GM12878 (cell line): ENCODE data around the gene PAFAH2. TPM values are rescaled to one million over a fixed set of nuclear protein-coding genes. Genes with fewer than 3 reads are reported as not detected.

Experiments
- ATAC-seq: fragments of 200-7000 bp; cut with Tn5 transposase; 3 replicates; pipeline ENCODE4 v1.9.1; 2020; ENCODE audit warnings: mild to moderate bottlenecking, moderate library complexity
- BruUV-seq: library from RNA; stranded (reverse); fragments of 400-500 nt; replicated peaks from 2 replicates; lab custom pipeline; 2021; lab: Mats Ljungman, UMichigan
- CTCF ChIA-PET: fragments of 300-600 bp; sonication (Branson Sonifier 250); formaldehyde crosslinking; extraction: SDS; loops from one replicate; lab custom pipeline; 2021; ENCODE audit warnings: inconsistent platforms; lab: Yijun Ruan, JAX
- POLR2A ChIA-PET: fragments of 350-600 bp; formaldehyde crosslinking; extraction: SDS; loops from one replicate; lab custom pipeline; 2021; ENCODE audit warnings: inconsistent platforms; lab: Charles Lee
- RAD21 ChIA-PET: fragments of 300-600 bp; sonication (Branson Sonifier 250); formaldehyde crosslinking; loops from one replicate; lab custom pipeline; 2023; ENCODE audit warnings: antibody characterized with exemption; ENCODE audit not compliant: unreplicated experiment; lab: Charles Lee
- SMC1A ChIA-PET: fragments of 300-600 bp; sonication (Branson Sonifier 250); formaldehyde crosslinking; loops from one replicate; lab custom pipeline; 2023; ENCODE audit not compliant: unreplicated experiment, uncharacterized antibody; lab: Charles Lee
- DNase-seq: peaks from one replicate; pipeline ENCODE4 v3.0.0-alpha.2; 2011; ENCODE audit warnings: low read depth, low spot score
- FAIRE-seq: peaks from 3 replicates; lab custom pipeline; 2011; peaks lifted over from hg19 to GRCh38; lab: Jason Lieb, UNC
- H2AFZ ChIP-seq: 2 replicates; pipeline ENCODE4 v1.6.0; 2011; ENCODE audit warnings: low read depth, low read length, control low read depth; ENCODE audit not compliant: control insufficient read depth
- H3K27ac ChIP-seq: 2 replicates; pipeline ENCODE4 v1.5.1; 2011; ENCODE audit warnings: control low read depth; ENCODE audit not compliant: control insufficient read depth, insufficient read depth
- H3K27me3 ChIP-seq, 2 experiments: replicated peaks in 1 of 2; 2 replicates each; pipeline versions ENCODE4 v1.6.0 to v1.6.1; 2011; ENCODE audit warnings: low read length in 1 of 2; ENCODE audit not compliant: control insufficient read depth in 2 of 2, insufficient read depth in 2 of 2
- H3K36me3 ChIP-seq, 2 experiments: 2 replicates each; pipeline ENCODE4 v1.5.1; 2011; ENCODE audit warnings: low read length in 1 of 2; ENCODE audit not compliant: control insufficient read depth in 2 of 2, insufficient read depth in 2 of 2
- H3K4me1 ChIP-seq: 2 replicates; pipeline ENCODE4 v1.6.1; 2011; ENCODE audit warnings: mild to moderate bottlenecking, low read length, moderate library complexity, mixed read lengths; ENCODE audit not compliant: control insufficient read depth, insufficient read depth
- H3K4me2 ChIP-seq: 2 replicates; pipeline ENCODE4 v1.6.0; 2011; ENCODE audit warnings: control low read depth; ENCODE audit not compliant: control insufficient read depth, insufficient read depth
- H3K4me3 ChIP-seq: fragments of 200-600 bp; sonication (generic); 2 replicates; pipeline ENCODE4 v1.5.1; 2016
- H3K79me2 ChIP-seq: 2 replicates; pipeline ENCODE4 v1.6.0; 2011; ENCODE audit warnings: low read length; ENCODE audit not compliant: control insufficient read depth, insufficient read depth
- H3K9ac ChIP-seq: 2 replicates; pipeline ENCODE4 v1.8.0; 2011; ENCODE audit warnings: low read length, control low read depth, mixed read lengths; ENCODE audit not compliant: control insufficient read depth, insufficient read depth
- H3K9me3 ChIP-seq: replicated peaks from 3 replicates; pipeline ENCODE4 v1.5.1; 2011; ENCODE audit warnings: mild to moderate bottlenecking, low read length; ENCODE audit not compliant: control insufficient read depth, insufficient read depth
- H4K20me1 ChIP-seq: 2 replicates; pipeline ENCODE4 v1.6.0; 2011; ENCODE audit not compliant: control insufficient read depth, insufficient read depth
- JUND ChIP-seq: IDR thresholded peaks from 2 replicates; pipeline ENCODE4 v1.6.1; 2012; ENCODE audit warnings: low read depth, mild to moderate bottlenecking, low read length, improper control_type of control experiment, moderate library complexity
- MTA2 ChIP-seq: fragments of 450-650 bp; IDR thresholded peaks from 2 replicates; pipeline ENCODE4 v1.6.1; 2016; ENCODE audit warnings: low read depth, mild to moderate bottlenecking, moderate library complexity
- MYB ChIP-seq: fragments of 150-350 bp; IDR thresholded peaks from 2 replicates; pipeline ENCODE4 v1.6.1; 2014; ENCODE audit warnings: mild to moderate bottlenecking, low read depth, low read length, borderline replicate concordance
- PBX3 ChIP-seq: IDR thresholded peaks from 2 replicates; pipeline ENCODE4 v1.6.1; 2011; ENCODE audit warnings: mild to moderate bottlenecking, low read depth, low read length, moderate library complexity; ENCODE audit not compliant: insufficient replicate concordance
- RUNX3 ChIP-seq: IDR thresholded peaks from 2 replicates; pipeline ENCODE4 v1.6.1; 2012; ENCODE audit warnings: low read length, inconsistent platforms
- WGBS: methylation state at CpG from one replicate; pipeline ENCODE4 v1.1.6; 2016; ENCODE audit warnings: low lambda C conversion rate; ENCODE audit not compliant: insufficient replicate concordance, insufficient coverage; ENCODE audit errors: missing lambda C conversion rate; 5-methylcytosine and 5-hydroxymethylcytosine counted together
- in situ Hi-C: fragments of 300-500 bp; cut with MboI; formaldehyde crosslinking; loops from 9 replicates; pipeline ENCODE4 v1.14.3; 2018; ENCODE audit warnings: mixed read lengths
- intact Hi-C: fragments of 100-400 bp; cut with micrococcal nuclease; formaldehyde crosslinking; loops from one replicate; pipeline ENCODE4 v1.14.2; 2022; ENCODE audit not compliant: unreplicated experiment
- polyA plus RNA-seq, 11 experiments: library from polyadenylated mRNA; depleted of rRNA in 4 of 11; unstranded in 6 of 11; stranded (reverse) in 5 of 11; fragments of >200 nt; fragmentation: Nextera tagmentation in 4 of 11; fragmentation: Illumina TruSeq in 1 of 11; extraction: Ambion mirVana in 4 of 11; extraction: Trizol in 1 of 11; gene quantifications; 1 replicate in 1 of 11; 2 replicates in 10 of 11; pipeline versions ENCODE4 v1.2.1 to v1.2.3, GENCODE V29; 2011 to 2016; ENCODE audit warnings: inconsistent platforms in 2 of 11, missing spikeins in 2 of 11, low read depth in 1 of 11
- total RNA-seq, 4 experiments: library from RNA; depleted of rRNA in 3 of 4; stranded (reverse); fragments of >200 nt in 3 of 4; fragmentation: Illumina TruSeq in 1 of 4; extraction: Trizol in 1 of 4; gene quantifications; 2 replicates each; pipeline versions ENCODE4 v1.2.1 to v1.2.3, GENCODE V29; 2013 to 2021

Gene PAFAH2
- total and polyA plus RNA-seq, 10 of the 15 experiments (the other 5 are each of a cell fraction or from before 2014, with no cell fraction given): 3.0 to 9.5 (median 6.5) TPM

- no peak for TF ChIP-seq MYB
- no peak overlapping the region for H3K4me3 ChIP-seq
- H3K27ac ChIP-seq: no peak overlapping the region
- CTCF ChIA-PET: interaction anchor here (0.6 kb wide), 1 partner anchor 203 kb away, joined by 3 read pairs; no protein-coding TSS in a partner anchor
- POLR2A ChIA-PET: no interaction called here
- H3K9ac ChIP-seq: no peak overlapping the region
- H3K79me2 ChIP-seq: no peaks in the 10 kb centered on the region
- H2AFZ ChIP-seq: no peak overlapping the region
- H3K4me1 ChIP-seq: no peaks in the 10 kb centered on the region
- no peaks in the 10 kb centered on the region for H3K9me3 ChIP-seq
- H4K20me1 ChIP-seq: no peaks in the 10 kb centered on the region
- no peaks in the 10 kb centered on the region for H3K36me3 ChIP-seq
- DNase-seq (no peak), ATAC-seq (no peak), FAIRE-seq (no peak)
- RAD21 ChIA-PET: interaction anchor here (0.7 kb wide), 1 partner anchor 14 kb away, joined by 3 read pairs; no protein-coding TSS in a partner anchor
- intact Hi-C loops (no loop called here), in situ Hi-C loops (no loop called here)
- 26% methylated on average over 4 of the region's 4 CpGs for WGBS
- SMC1A ChIA-PET: interaction anchor here (0.6 kb wide), 1 partner anchor 375 kb away, joined by 3 read pairs; no protein-coding TSS in a partner anchor
- H3K27me3 ChIP-seq: peaks cover 8 to 14% of the 10 kb centered on the region in 2 experiments
- BruUV-seq: no TSS peak
- no peak overlapping the region for H3K4me2 ChIP-seq
Measured at GRCh38 chr1:26041978-26042377, 44.1 kb upstream of the PAFAH2 start.

- Histone ChIP-seq H3K4me2 (no peak overlapping the region), H3K4me3 (no peak overlapping the region), H3K9me3 (no peaks in the 10 kb centered on the region), H3K36me3 (no peaks in the 10 kb centered on the region), H2AFZ (no peak overlapping the region), H4K20me1 (no peaks in the 10 kb centered on the region), H3K9ac (no peak overlapping the region), H3K27ac (no peak overlapping the region), H3K27me3 (peaks cover 4 to 12% of the 10 kb centered on the region in 2 experiments), H3K79me2 (no peaks in the 10 kb centered on the region), H3K4me1 (peaks cover under 1% of the 10 kb centered on the region; the same call in 1 of the 2 replicates)
- intact Hi-C loops (no loop called here), in situ Hi-C loops (no loop called here)
- ATAC-seq (no peak), FAIRE-seq (no peak), DNase-seq (no peak)
- ChIA-PET SMC1A (no interaction called here), RAD21 (interaction anchor here (0.7 kb wide), 1 partner anchor 15 kb away, joined by 3 read pairs; no protein-coding TSS in a partner anchor), CTCF (no interaction called here), POLR2A (no interaction called here)
- WGBS: 30% methylated on average over 7 of the region's 7 CpGs
- no TSS peak for BruUV-seq
- TF ChIP-seq MTA2: no peak
- TF ChIP-seq PBX3: no peak
- TF ChIP-seq RUNX3: no peak
- no peak for TF ChIP-seq JUND
Measured at GRCh38 chr1:26041401-26041800, 43.5 kb upstream of the PAFAH2 start.
